ENCODE measurements around the gene MOB2.
A peak's percentile ranks its signal among the peaks of the same experiment; 100 is the strongest.

Gene MOB2

GRCh38 chr11:1485504-1485885, 1.1 kb downstream of the MOB2 start:
- H3K4me3 Mint-ChIP-seq, result no peak overlapping the region
- H3K4me1 Mint-ChIP-seq, result peaks cover 39% of the 10 kb centered on the region
- peaks cover 9% of the 10 kb centered on the region for H3K36me3 Mint-ChIP-seq (ENCODE audit: insufficient read depth)
- no peaks in the 10 kb centered on the region for H3K27me3 Mint-ChIP-seq
- H3K27ac Mint-ChIP-seq (ENCODE audit: low read depth), result peak overlapping the region; percentile 57
- no peak for ATAC-seq (replicated peaks; ENCODE audit: extremely low read depth, poor library complexity, severe bottlenecking)
- no peaks in the 10 kb centered on the region for H3K9me3 Mint-ChIP-seq
- no peak for DNase-seq (ENCODE audit: low spot score in 2 of 2)

- peak overlapping the region; percentile 57 for H3K27ac Mint-ChIP-seq (ENCODE audit: low read depth)
Measured at GRCh38 chr11:1484695-1485503, 1.7 kb downstream of the MOB2 start.

GRCh38 chr11:1484061-1484671, 2.4 kb downstream of the MOB2 start:
- ATAC-seq (replicated peaks; ENCODE audit: extremely low read depth, poor library complexity, severe bottlenecking), result no peak
- peak overlapping the region; percentile 57 for H3K27ac Mint-ChIP-seq (ENCODE audit: low read depth)
- peaks cover 34% of the 10 kb centered on the region for H3K4me1 Mint-ChIP-seq
- H3K27me3 Mint-ChIP-seq, result no peaks in the 10 kb centered on the region
- no peak overlapping the region for H3K4me3 Mint-ChIP-seq
- no peak for DNase-seq (ENCODE audit: low spot score in 2 of 2)
- H3K36me3 Mint-ChIP-seq (ENCODE audit: insufficient read depth), result peaks cover 10% of the 10 kb centered on the region
- H3K9me3 Mint-ChIP-seq, result no peaks in the 10 kb centered on the region

More at GRCh38 chr11:1484695-1485503, 1.7 kb downstream of the MOB2 start:
- DNase-seq (ENCODE audit: low spot score in 2 of 2) (no peak), ATAC-seq (replicated peaks; ENCODE audit: extremely low read depth, poor library complexity, severe bottlenecking) (no peak)
- peaks cover 39% of the 10 kb centered on the region for H3K4me1 Mint-ChIP-seq
- H3K4me3 Mint-ChIP-seq, result no peak overlapping the region
- no peaks in the 10 kb centered on the region for H3K9me3 Mint-ChIP-seq
- H3K36me3 Mint-ChIP-seq (ENCODE audit: insufficient read depth), result peaks cover 9% of the 10 kb centered on the region
- H3K27me3 Mint-ChIP-seq, result no peaks in the 10 kb centered on the region

- Mint-ChIP-seq H3K27me3 (no peaks in the 10 kb centered on the region), H3K9me3 (no peaks in the 10 kb centered on the region), H3K4me1 (peaks cover 30% of the 10 kb centered on the region), H3K27ac (ENCODE audit: low read depth) (no peak overlapping the region), H3K4me3 (no peak overlapping the region), H3K36me3 (ENCODE audit: insufficient read depth) (peaks cover 12% of the 10 kb centered on the region)
- DNase-seq (ENCODE audit: low spot score in 2 of 2) (no peak), ATAC-seq (replicated peaks; ENCODE audit: extremely low read depth, poor library complexity, severe bottlenecking) (no peak)
Measured at GRCh38 chr11:1483445-1483961, 3.1 kb downstream of the MOB2 start.

- DNase-seq (ENCODE audit: low spot score in 2 of 2) (no peak), ATAC-seq (replicated peaks; ENCODE audit: extremely low read depth, poor library complexity, severe bottlenecking) (no peak)
- Mint-ChIP-seq H3K36me3 (ENCODE audit: insufficient read depth) (peaks cover 15% of the 10 kb centered on the region), H3K27me3 (no peaks in the 10 kb centered on the region), H3K9me3 (no peaks in the 10 kb centered on the region), H3K4me1 (peaks cover 23% of the 10 kb centered on the region), H3K4me3 (no peak overlapping the region), H3K27ac (ENCODE audit: low read depth) (peak overlapping the region; percentile 49)
Measured at GRCh38 chr11:1482581-1483444, 3.8 kb downstream of the MOB2 start.

- ATAC-seq (replicated peaks; ENCODE audit: extremely low read depth, poor library complexity, severe bottlenecking), result no peak
- no peak for DNase-seq (ENCODE audit: low spot score in 2 of 2)
- Mint-ChIP-seq H3K36me3 (ENCODE audit: insufficient read depth) (peaks cover 18% of the 10 kb centered on the region), H3K27ac (ENCODE audit: low read depth) (no peak overlapping the region), H3K27me3 (no peaks in the 10 kb centered on the region), H3K9me3 (no peaks in the 10 kb centered on the region), H3K4me3 (no peak overlapping the region), H3K4me1 (peaks cover 17% of the 10 kb centered on the region)
Measured at GRCh38 chr11:1481861-1482441, 4.6 kb downstream of the MOB2 start.

GRCh38 chr11:1481483-1481825, 5.1 kb downstream of the MOB2 start:
- ATAC-seq (replicated peaks; ENCODE audit: extremely low read depth, poor library complexity, severe bottlenecking), result no peak
- H3K36me3 Mint-ChIP-seq (ENCODE audit: insufficient read depth), result peaks cover 21% of the 10 kb centered on the region

GRCh38 chr11:1480555-1481482, 5.8 kb downstream of the MOB2 start:
- H3K4me1 Mint-ChIP-seq, result peaks cover 16% of the 10 kb centered on the region
- DNase-seq (ENCODE audit: low spot score in 2 of 2) (no peak), ATAC-seq (replicated peaks; ENCODE audit: extremely low read depth, poor library complexity, severe bottlenecking) (no peak)
- no peak overlapping the region for H3K4me3 Mint-ChIP-seq
- peaks cover 21% of the 10 kb centered on the region for H3K36me3 Mint-ChIP-seq (ENCODE audit: insufficient read depth)
- no peaks in the 10 kb centered on the region for H3K9me3 Mint-ChIP-seq
- no peak overlapping the region for H3K27ac Mint-ChIP-seq (ENCODE audit: low read depth)
- no peaks in the 10 kb centered on the region for H3K27me3 Mint-ChIP-seq

More at GRCh38 chr11:1481483-1481825, 5.1 kb downstream of the MOB2 start:
- Mint-ChIP-seq H3K4me3 (no peak overlapping the region), H3K4me1 (peaks cover 17% of the 10 kb centered on the region), H3K9me3 (no peaks in the 10 kb centered on the region), H3K27ac (ENCODE audit: low read depth) (no peak overlapping the region), H3K27me3 (no peaks in the 10 kb centered on the region)
- no peak for DNase-seq (ENCODE audit: low spot score in 2 of 2)

- peaks cover 26% of the 10 kb centered on the region for H3K36me3 Mint-ChIP-seq (ENCODE audit: insufficient read depth)
- no peak overlapping the region for H3K4me3 Mint-ChIP-seq
- no peak for ATAC-seq (replicated peaks; ENCODE audit: extremely low read depth, poor library complexity, severe bottlenecking)
- no peak for DNase-seq (ENCODE audit: low spot score in 2 of 2)
- H3K9me3 Mint-ChIP-seq, result no peaks in the 10 kb centered on the region
- H3K4me1 Mint-ChIP-seq, result peaks cover 10% of the 10 kb centered on the region
- H3K27ac Mint-ChIP-seq (ENCODE audit: low read depth), result no peak overlapping the region
- no peaks in the 10 kb centered on the region for H3K27me3 Mint-ChIP-seq
Measured at GRCh38 chr11:1480191-1480554, 6.4 kb downstream of the MOB2 start.

GRCh38 chr11:1479678-1480118, 6.9 kb downstream of the MOB2 start:
- Mint-ChIP-seq H3K9me3 (no peaks in the 10 kb centered on the region), H3K4me3 (no peak overlapping the region), H3K36me3 (ENCODE audit: insufficient read depth) (peaks cover 29% of the 10 kb centered on the region), H3K27me3 (no peaks in the 10 kb centered on the region), H3K4me1 (peaks cover 7% of the 10 kb centered on the region), H3K27ac (ENCODE audit: low read depth) (no peak overlapping the region)
- ATAC-seq (replicated peaks; ENCODE audit: extremely low read depth, poor library complexity, severe bottlenecking) (no peak), DNase-seq (ENCODE audit: low spot score in 2 of 2) (no peak)

GRCh38 chr11:1479006-1479677, 7.4 kb downstream of the MOB2 start:
- Mint-ChIP-seq H3K4me3 (no peak overlapping the region), H3K27me3 (no peaks in the 10 kb centered on the region), H3K36me3 (ENCODE audit: insufficient read depth) (peaks cover 31% of the 10 kb centered on the region), H3K4me1 (peaks cover 7% of the 10 kb centered on the region), H3K9me3 (no peaks in the 10 kb centered on the region), H3K27ac (ENCODE audit: low read depth) (no peak overlapping the region)
- ATAC-seq (replicated peaks; ENCODE audit: extremely low read depth, poor library complexity, severe bottlenecking) (no peak), DNase-seq (ENCODE audit: low spot score in 2 of 2) (no peak)

Data from central memory CD8-positive, alpha-beta T cell (primary cell).